HTR-8/SVneo (cell line): ENCODE results near the gene ZNF202.
A peak's percentile ranks its signal among the peaks of the same experiment; 100 is the strongest.
"Not testable (repeated sequence)": the region's sequence is repeated elsewhere in the genome, so short reads cannot be mapped to it uniquely, and the experiment has no call there.

Experiments
- DNase-seq: peaks from one replicate; pipeline ENCODE4 v3.0.0; 2011; ENCODE audit warnings: low spot score, mixed read lengths; ENCODE audit not compliant: insufficient read length
- FAIRE-seq: peaks from 2 replicates; lab custom pipeline; 2011; peaks lifted over from hg19 to GRCh38; lab: Jason Lieb, UNC

The ZNF202 gene

DNA sequence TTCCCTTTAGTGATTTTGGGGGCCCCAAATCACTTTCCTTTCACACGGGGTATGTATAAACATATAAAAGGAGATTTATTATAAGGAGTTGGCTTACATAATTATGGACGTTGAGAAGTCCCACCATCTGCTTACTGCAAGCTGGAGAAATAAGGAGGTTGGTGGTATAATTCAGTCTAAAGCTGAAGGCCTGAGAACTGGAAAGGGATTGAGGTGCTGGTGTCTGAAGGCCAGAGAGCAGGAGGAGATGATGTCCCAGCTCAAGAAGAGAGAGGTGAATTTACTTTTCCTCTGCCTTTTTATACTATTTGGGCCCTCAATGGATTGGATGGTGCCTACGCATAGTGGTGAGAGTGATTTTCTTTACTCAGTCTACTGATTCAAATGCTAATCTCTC is 1.3 kb upstream of the ZNF202 start:
- DNase-seq, result no peak

GRCh38 chr11:123742031-123742723 is 717 bp upstream of the ZNF202 start:
- DNase-seq (no peak), FAIRE-seq (no peak)

More for the DNA sequence above, 1.3 kb upstream of the ZNF202 start:
- no peak for FAIRE-seq

DNA sequence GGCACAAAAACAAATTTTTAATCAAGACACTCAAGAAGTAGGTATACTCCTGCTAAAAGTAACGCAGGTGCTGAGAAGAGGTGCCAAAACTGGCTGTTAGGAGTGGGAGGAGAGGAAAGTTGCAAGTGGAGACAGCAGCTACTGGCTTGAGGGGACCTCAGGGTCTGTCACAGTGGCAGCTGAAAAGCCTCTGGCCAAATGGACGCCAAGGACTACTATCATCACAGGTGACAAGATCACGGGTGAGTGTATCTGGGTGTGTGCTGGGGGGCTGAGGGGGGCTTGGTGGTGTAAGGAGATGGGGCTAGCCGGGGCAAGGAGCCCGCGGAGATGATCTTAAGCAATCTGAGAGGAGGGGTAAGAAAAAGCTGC is 687 bp downstream of the ZNF202 start:
- no peak for FAIRE-seq
- DNase-seq, result no peak

GRCh38 chr11:123738374-123738773 is 3.1 kb downstream of the ZNF202 start:
- FAIRE-seq, result no peak
- DNase-seq, result no peak

GRCh38 chr11:123736769-123737168 is 4.7 kb downstream of the ZNF202 start:
- no peak for FAIRE-seq

GRCh38 chr11:123729602-123730001 is 11.9 kb downstream of the ZNF202 start:
- DNase-seq (no peak), FAIRE-seq (no peak)

More at GRCh38 chr11:123736769-123737168, 4.7 kb downstream of the ZNF202 start:
- DNase-seq, result no peak

GRCh38 chr11:123725995-123726655 is 15.3 kb downstream of the ZNF202 start:
- no peak for FAIRE-seq
- no peak for DNase-seq

GRCh38 chr11:123719452-123719851 is 22.0 kb downstream of the ZNF202 start:
- FAIRE-seq, result no peak
- DNase-seq, result no peak

- no peak for DNase-seq
- no peak for FAIRE-seq
Observed at GRCh38 chr11:123718469-123718868, 23.0 kb downstream of the ZNF202 start.

DNA sequence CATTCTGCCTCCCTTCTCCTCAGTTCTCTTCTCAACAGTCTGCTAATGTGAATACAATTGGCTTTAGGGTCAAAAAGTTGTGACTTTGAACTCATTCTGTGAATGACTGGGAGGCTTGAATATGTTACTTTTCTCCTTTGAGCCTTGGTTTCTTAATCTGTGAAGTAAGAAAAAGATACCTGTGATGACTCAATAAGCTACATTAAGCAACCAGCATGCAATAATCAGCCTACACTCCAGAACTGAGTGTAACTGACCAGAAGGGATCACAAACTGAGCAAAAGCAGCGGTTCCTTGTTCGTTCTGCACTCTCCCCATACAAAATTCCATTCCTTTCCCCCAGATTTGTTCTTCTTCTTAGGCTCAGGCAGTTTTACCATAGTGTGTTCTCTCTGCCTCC is 23.4 kb downstream of the ZNF202 start:
- no peak for FAIRE-seq
- no peak for DNase-seq

DNA sequence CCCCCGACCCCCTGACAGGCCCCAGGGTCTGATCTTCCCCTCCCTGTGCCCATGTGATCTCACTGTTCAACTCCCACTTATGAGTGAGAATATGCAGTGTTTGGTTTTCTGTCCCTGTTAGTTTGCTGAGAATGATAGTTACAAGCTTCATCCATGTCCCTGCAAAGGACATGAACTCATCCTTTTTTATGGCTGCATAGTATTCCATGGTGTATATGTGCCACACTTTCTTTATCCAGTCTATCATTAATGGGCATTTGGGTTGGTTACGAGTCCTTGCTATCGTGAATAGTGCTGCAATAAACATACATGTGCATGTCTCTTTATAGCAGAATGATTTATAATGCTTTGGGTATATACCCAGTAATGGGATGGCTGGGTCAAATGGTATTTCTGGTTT is 28.8 kb downstream of the ZNF202 start:
- not testable (repeated sequence) for DNase-seq, FAIRE-seq

DNA sequence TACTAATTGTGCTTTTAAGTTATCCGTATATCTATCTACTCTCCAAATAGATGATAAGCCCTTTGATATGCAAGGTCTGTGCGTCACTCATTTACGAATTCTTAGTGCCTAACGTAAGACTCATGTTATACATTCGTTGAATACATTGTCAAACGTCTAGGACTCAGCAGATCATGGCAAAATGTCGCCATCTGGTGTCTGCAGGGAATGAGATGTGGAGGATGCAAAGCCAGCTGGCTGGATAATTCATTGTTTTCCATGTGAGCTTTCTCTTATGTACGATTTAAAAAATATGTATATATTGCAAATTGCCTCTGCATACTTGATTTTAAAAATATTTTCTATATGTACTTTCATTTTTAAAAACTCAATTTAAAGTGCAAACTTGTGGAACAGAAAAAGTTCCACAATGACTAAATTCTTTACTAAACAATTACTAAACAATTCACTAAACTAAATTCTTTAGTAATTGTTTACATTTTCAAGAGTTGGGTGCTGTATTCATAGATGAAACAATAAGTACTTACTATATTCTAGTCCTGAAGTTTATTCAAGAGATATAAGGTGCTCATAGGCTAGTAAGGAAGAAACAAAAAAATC is 33.8 kb downstream of the ZNF202 start:
- FAIRE-seq (no peak), DNase-seq (peak; percentile 52)

DNA sequence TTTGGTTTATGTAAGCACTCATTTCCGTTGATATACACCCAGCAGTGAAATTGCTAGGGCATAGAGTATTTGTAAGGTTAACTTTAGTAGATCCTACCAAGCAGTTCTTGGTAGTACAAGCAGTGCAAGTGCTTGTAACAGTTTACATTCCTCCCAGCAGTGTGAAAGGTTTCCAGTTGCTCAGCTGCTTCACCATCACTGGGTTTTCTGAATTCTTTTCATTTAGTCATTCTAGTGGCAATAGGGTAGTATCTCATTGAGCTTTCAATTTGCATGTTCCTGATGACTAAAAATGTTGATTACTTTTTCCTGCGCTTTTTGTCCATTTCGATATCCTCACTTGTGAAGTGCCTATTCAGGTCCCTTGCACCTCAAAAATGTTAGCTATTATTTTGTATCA is 34.3 kb downstream of the ZNF202 start:
- DNase-seq (no peak), FAIRE-seq (no peak)

- FAIRE-seq, result no peak
- no peak for DNase-seq
Observed at GRCh38 chr11:123704341-123704740, 37.1 kb downstream of the ZNF202 start.

DNA sequence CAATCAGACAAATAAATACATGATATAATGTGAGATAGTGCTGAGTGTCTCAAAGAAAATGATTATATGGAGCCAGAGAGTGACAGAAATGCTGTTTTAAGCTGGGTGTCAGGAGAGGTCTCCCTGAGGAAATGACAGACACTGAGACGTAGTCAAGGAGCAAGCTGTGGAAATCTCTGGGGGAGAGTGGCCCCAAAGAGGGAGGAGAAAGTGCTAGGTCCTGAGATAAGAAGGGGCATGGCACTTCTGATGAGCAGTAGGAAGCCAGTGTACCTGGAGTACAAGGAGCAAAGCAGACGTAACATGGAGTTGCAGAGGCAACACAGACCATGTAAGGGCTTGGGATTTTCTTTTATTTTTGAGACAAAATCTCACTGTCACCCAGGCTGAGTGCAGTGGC is 38.8 kb downstream of the ZNF202 start:
- no peak for DNase-seq
- no peak for FAIRE-seq

- DNase-seq (no peak), FAIRE-seq (no peak)
Observed at GRCh38 chr11:123702139-123702538, 39.3 kb downstream of the ZNF202 start.

GRCh38 chr11:123700772-123701171 is 40.7 kb downstream of the ZNF202 start:
- no peak for DNase-seq
- no peak for FAIRE-seq

DNA sequence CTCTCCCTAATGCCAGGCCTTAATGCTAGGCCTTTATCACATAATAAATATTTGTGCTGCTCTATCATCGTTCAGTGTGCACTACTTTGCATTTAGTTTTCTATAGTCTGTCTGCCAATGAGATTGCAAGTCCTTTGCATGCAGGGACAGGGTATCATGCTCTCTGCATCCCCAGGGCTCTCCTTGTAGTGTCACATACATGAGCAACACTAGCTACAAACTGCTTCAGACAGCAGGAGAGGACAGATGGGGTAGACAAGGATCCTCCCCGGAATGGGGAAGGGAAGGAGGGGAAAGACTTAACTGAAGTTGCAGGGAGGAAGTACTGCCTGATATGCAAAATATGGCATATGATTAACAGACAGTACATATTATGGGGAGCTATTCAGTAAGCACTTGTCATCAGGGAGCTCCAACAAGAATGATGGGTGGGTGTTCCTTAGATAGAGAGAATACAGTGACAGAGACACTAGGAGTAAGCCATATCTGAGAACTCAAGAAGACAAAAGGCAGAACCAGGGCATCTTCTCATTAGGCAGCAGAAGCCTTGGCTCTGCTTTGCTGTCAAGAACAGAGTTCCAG is 42.8 kb downstream of the ZNF202 start:
- FAIRE-seq (no peak), DNase-seq (no peak)

GRCh38 chr11:123696183-123696582 is 45.3 kb downstream of the ZNF202 start:
- FAIRE-seq (no peak), DNase-seq (no peak)

- no peak for DNase-seq
- no peak for FAIRE-seq
Observed at GRCh38 chr11:123695231-123695630, 46.2 kb downstream of the ZNF202 start.

DNA sequence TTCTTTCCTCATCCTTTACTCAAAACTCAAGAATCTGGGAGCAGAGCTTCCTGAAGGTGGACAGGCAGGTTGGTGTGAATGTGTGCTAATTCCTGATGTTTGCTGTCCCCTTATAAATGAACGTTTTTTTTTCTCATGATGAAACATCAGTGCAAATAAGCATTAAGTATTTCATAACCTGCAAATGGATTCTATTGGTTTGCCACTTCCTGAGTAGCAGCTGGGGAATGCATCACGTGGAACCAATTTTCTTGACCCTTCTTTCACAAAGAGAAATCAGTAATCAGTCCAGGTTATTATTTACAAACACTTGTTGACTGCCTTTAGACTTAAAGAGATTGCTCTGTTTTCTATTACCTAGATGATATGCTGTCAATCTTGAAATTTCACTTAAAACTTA is 46.9 kb downstream of the ZNF202 start:
- DNase-seq, result no peak
- FAIRE-seq, result no peak
